ENCODE measurements around the gene P2RY14. TPM values are rescaled to one million over a fixed set of nuclear protein-coding genes. Genes with fewer than 3 reads are reported as not detected.

P2RY14 gene
- total and polyA plus RNA-seq, 10 of the 15 experiments (the other 5 are each of a cell fraction or from before 2014, with no cell fraction given), result 0.06 to 0.37 (median 0.28) TPM; not detected in 7

DNA sequence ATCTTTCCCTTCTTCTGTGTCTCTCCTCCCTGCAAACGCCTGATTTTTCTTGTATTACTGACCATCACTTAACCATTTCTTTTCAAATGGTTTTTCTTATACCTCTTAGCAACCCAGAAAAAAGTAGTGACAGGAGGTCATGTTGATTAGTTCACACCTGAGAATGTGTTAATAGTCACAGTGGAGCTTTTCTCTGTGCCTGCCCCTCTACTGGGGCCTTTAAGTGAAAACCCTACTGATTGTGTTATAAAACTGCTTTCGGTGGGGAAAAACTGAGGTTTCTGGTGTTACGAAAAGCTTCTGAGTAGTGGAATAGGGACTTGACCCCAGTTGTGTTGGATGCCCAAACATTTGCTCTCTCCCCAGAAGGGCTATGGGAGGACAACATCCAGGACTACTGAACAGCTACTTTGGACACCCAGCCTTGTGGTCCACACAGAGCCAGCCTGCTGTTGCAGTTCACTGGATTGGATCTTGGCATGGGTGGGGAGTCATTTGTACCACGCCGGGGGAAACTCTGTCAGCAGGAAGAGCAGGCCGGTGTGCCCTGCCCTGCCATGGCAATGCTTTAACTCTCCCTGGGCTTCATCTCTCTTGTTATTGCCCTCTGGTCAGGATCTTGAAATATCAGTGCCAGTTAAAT is 27.9 kb upstream of the P2RY14 start (continued):
- no peak for TF ChIP-seq POLR2AphosphoS5 (IDR thresholded peaks at IDR 0.05; ENCODE audit: low read length)
- TF ChIP-seq NR2F1 (conservative IDR thresholded peaks at IDR 0.05), result no peak
- TF ChIP-seq, protein P1, sequence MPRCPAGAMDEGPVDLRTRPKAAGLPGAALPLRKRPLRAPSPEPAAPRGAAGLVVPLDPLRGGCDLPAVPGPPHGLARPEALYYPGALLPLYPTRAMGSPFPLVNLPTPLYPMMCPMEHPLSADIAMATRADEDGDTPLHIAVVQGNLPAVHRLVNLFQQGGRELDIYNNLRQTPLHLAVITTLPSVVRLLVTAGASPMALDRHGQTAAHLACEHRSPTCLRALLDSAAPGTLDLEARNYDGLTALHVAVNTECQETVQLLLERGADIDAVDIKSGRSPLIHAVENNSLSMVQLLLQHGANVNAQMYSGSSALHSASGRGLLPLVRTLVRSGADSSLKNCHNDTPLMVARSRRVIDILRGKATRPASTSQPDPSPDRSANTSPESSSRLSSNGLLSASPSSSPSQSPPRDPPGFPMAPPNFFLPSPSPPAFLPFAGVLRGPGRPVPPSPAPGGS (IDR thresholded peaks at IDR 0.05; ENCODE audit: borderline replicate concordance, insufficient read depth, low read depth, low read length, poor library complexity, severe bottlenecking), result no peak

DNA sequence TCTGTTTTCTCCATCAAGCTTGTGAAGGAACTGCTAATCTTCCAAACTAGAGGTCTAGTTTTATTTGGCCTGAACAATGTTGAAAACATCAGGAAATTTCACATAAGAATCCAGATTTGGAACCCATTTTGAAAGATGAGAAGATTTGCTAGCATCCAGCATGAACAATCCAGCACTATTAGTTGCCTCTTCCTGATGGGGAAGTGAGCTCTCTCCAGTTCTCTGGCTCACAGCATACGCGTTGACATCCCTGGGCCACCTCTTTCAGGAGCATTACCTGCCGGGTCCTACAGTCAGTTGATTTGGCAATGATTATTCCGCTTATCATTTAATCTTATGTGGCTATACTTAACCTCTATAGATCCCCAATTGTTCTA is 27.4 kb upstream of the P2RY14 start:
- no peak overlapping the region for H3K27ac ChIP-seq (ENCODE audit: control insufficient read depth, insufficient read depth)
- ChIA-PET RAD21 (ENCODE audit: unreplicated experiment) (no interaction called here), SMC1A (ENCODE audit: uncharacterized antibody, unreplicated experiment) (no interaction called here), CTCF (interaction anchor here (1.2 to 1.4 kb wide), 3 partner anchors 11 to 138 kb away, joined by 3 to 4 read pairs (median 3); partner anchors contain the start of gene GPR87), POLR2A (no interaction called here)
- TF ChIP-seq, protein P2, sequence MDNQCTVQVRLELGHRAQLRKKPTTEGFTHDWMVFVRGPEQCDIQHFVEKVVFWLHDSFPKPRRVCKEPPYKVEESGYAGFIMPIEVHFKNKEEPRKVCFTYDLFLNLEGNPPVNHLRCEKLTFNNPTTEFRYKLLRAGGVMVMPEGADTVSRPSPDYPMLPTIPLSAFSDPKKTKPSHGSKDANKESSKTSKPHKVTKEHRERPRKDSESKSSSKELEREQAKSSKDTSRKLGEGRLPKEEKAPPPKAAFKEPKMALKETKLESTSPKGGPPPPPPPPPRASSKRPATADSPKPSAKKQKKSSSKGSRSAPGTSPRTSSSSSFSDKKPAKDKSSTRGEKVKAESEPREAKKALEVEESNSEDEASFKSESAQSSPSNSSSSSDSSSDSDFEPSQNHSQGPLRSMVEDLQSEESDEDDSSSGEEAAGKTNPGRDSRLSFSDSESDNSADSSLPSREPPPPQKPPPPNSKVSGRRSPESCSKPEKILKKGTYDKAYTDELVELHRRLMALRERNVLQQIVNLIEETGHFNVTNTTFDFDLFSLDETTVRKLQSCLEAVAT (IDR thresholded peaks at IDR 0.05), result no peak
- TF ChIP-seq, protein P3, sequence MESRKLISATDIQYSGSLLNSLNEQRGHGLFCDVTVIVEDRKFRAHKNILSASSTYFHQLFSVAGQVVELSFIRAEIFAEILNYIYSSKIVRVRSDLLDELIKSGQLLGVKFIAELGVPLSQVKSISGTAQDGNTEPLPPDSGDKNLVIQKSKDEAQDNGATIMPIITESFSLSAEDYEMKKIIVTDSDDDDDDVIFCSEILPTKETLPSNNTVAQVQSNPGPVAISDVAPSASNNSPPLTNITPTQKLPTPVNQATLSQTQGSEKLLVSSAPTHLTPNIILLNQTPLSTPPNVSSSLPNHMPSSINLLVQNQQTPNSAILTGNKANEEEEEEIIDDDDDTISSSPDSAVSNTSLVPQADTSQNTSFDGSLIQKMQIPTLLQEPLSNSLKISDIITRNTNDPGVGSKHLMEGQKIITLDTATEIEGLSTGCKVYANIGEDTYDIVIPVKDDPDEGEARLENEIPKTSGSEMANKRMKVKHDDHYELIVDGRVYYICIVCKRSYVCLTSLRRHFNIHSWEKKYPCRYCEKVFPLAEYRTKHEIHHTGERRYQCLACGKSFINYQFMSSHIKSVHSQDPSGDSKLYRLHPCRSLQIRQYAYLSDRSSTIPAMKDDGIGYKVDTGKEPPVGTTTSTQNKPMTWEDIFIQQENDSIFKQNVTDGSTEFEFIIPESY (IDR thresholded peaks at IDR 0.05), result no peak
- TF ChIP-seq YBX1 (IDR thresholded peaks at IDR 0.05), result no peak
- TF ChIP-seq LARP7 (IDR thresholded peaks at IDR 0.05), result no peak
- TF ChIP-seq, protein P1 (IDR thresholded peaks at IDR 0.05; ENCODE audit: borderline replicate concordance, insufficient read depth, low read depth, low read length, poor library complexity, severe bottlenecking), result no peak
- 64% methylated on average over 4 of the region's 4 CpGs for WGBS (ENCODE audit: insufficient coverage, insufficient replicate concordance, low lambda C conversion rate, missing lambda C conversion rate)
- H3K36me3 ChIP-seq (ENCODE audit: control insufficient read depth in 2 of 2, insufficient read depth in 2 of 2, low read length in 1 of 2), result no peaks in the 10 kb centered on the region
- no peak overlapping the region for H3K4me3 ChIP-seq
- no peak for DNase-seq (ENCODE audit: low read depth, low spot score)
- no peak for FAIRE-seq
- in situ Hi-C loops (cut with MboI) (no loop called here), intact Hi-C loops (cut with micrococcal nuclease; ENCODE audit: unreplicated experiment) (no loop called here)
- no peaks in the 10 kb centered on the region for H3K27me3 ChIP-seq (replicated peaks in 1 of 2; ENCODE audit: control insufficient read depth in 2 of 2, insufficient read depth in 2 of 2, low read length in 1 of 2)
- H4K20me1 ChIP-seq (ENCODE audit: control insufficient read depth, insufficient read depth), result no peaks in the 10 kb centered on the region
- H3K79me2 ChIP-seq (ENCODE audit: control insufficient read depth, insufficient read depth, low read length), result no peaks in the 10 kb centered on the region
- no peaks in the 10 kb centered on the region for H3K9me3 ChIP-seq (replicated peaks; ENCODE audit: control insufficient read depth, insufficient read depth, low read length)
- BruUV-seq (replicated peaks), result no TSS peak
- H3K4me1 ChIP-seq (ENCODE audit: control insufficient read depth, insufficient read depth, low read length), result no peaks in the 10 kb centered on the region
- ATAC-seq, result no peak
- no peak overlapping the region for H3K9ac ChIP-seq (ENCODE audit: control insufficient read depth, insufficient read depth, low read length)
- no peak overlapping the region for H3K4me2 ChIP-seq (ENCODE audit: control insufficient read depth, insufficient read depth)
- no peak overlapping the region for H2AFZ ChIP-seq (ENCODE audit: control insufficient read depth, low read depth, low read length)

All from GM12878 (cell line).